Keratinocyte (primary cell): Measurements from ENCODE around the gene ZNF547. TPM values are rescaled to one million over a fixed set of nuclear protein-coding genes. Genes with fewer than 3 reads are reported as not detected.

ENCODE experiments used
- DNase-seq: peaks from one replicate; pipeline ENCODE4 v3.0.0-alpha.2; 2011; ENCODE audit warnings: low read depth, missing footprints, low spot score
- FAIRE-seq: peaks from 2 replicates; lab custom pipeline; 2011; peaks lifted over from hg19 to GRCh38; lab: Jason Lieb, UNC
- H2AFZ ChIP-seq: 2 replicates; pipeline ENCODE4 v1.6.0; 2012; ENCODE audit warnings: low read length, control low read depth, inconsistent platforms; ENCODE audit not compliant: control insufficient read depth
- H3K27ac ChIP-seq: 2 replicates; pipeline ENCODE4 v1.5.1; 2011; ENCODE audit warnings: low read length; ENCODE audit not compliant: control insufficient read depth, insufficient read depth
- H3K27me3 ChIP-seq: 3 replicates; pipeline ENCODE4 v1.6.0; 2011; ENCODE audit warnings: low read length; ENCODE audit not compliant: control insufficient read depth, insufficient read depth; ENCODE audit errors: extremely low read depth
- H3K36me3 ChIP-seq, 2 experiments: 2 replicates in 1 of 2; 3 replicates in 1 of 2; pipeline ENCODE4 v1.5.1; 2011; ENCODE audit warnings: low read length in 2 of 2, mild to moderate bottlenecking in 1 of 2; ENCODE audit not compliant: control insufficient read depth in 2 of 2, insufficient read depth in 2 of 2; ENCODE audit errors: extremely low read depth in 1 of 2
- H3K4me1 ChIP-seq: 3 replicates; pipeline ENCODE4 v1.5.1; 2011; ENCODE audit warnings: low read length; ENCODE audit not compliant: control insufficient read depth, insufficient read depth; ENCODE audit errors: extremely low read depth
- H3K4me2 ChIP-seq: 3 replicates; pipeline ENCODE4 v1.6.0; 2011; ENCODE audit warnings: low read depth, low read length; ENCODE audit not compliant: control insufficient read depth, insufficient read depth; ENCODE audit errors: extremely low read depth
- H3K4me3 ChIP-seq, 3 experiments: fragments of 200-600 bp in 1 of 3; sonication (generic) in 1 of 3; 2 replicates in 2 of 3; 3 replicates in 1 of 3; pipeline ENCODE4 v1.5.1; 2011 to 2016; ENCODE audit warnings: low read length in 3 of 3, mild to moderate bottlenecking in 3 of 3, control low read depth in 2 of 3, inconsistent platforms in 1 of 3, low read depth in 1 of 3, mixed read lengths in 1 of 3, mixed run types in 1 of 3, moderate library complexity in 1 of 3; ENCODE audit not compliant: control insufficient read depth in 2 of 3, insufficient read depth in 2 of 3; ENCODE audit errors: extremely low read depth in 1 of 3
- H3K79me2 ChIP-seq: 2 replicates; pipeline ENCODE4 v1.6.0; 2012; ENCODE audit warnings: low read length; ENCODE audit not compliant: control insufficient read depth, insufficient read depth
- H3K9ac ChIP-seq: 3 replicates; pipeline ENCODE4 v1.6.0; 2011; ENCODE audit warnings: low read length; ENCODE audit not compliant: control insufficient read depth, insufficient read depth; ENCODE audit errors: extremely low read depth
- H3K9me1 ChIP-seq: 3 replicates; pipeline ENCODE4 v1.6.0; 2011; ENCODE audit warnings: low read length; ENCODE audit not compliant: control insufficient read depth, insufficient read depth; ENCODE audit errors: extremely low read depth
- H3K9me3 ChIP-seq: 2 replicates; pipeline ENCODE4 v1.5.1; 2012; ENCODE audit warnings: low read depth, low read length; ENCODE audit not compliant: control insufficient read depth
- H4K20me1 ChIP-seq: 3 replicates; pipeline ENCODE4 v1.6.0; 2011; ENCODE audit warnings: low read length; ENCODE audit not compliant: control insufficient read depth, insufficient read depth; ENCODE audit errors: extremely low read depth
- EZH2 ChIP-seq: IDR thresholded peaks from one replicate; pipeline ENCODE4 v1.6.1; 2012; ENCODE audit warnings: inconsistent platforms, mild to moderate bottlenecking, low read length, moderate library complexity
- dilution Hi-C: fragments of 300-500 bp; cut with MboI; formaldehyde crosslinking; loops from one replicate; pipeline ENCODE4 v1.7.0; 2020; ENCODE audit warnings: low sequenced_read_pairs; ENCODE audit not compliant: extremely low pct_ligation_motif_present
- polyA plus RNA-seq, 5 experiments: library from polyadenylated mRNA; depleted of rRNA in 3 of 5; stranded (reverse) in 3 of 5; stranded (forward) in 1 of 5; unstranded in 1 of 5; fragments of >200 nt; gene quantifications; 1 replicate in 1 of 5; 2 replicates in 3 of 5; 3 replicates in 1 of 5; pipeline versions ENCODE4 v1.2.1 to v1.2.3, GENCODE V29; 2011 to 2012; ENCODE audit warnings: missing spikeins in 2 of 5, low read depth in 1 of 5, low replicate concordance in 1 of 5
- TF ChIP-seq, protein P1 (sequence below), 3 experiments: IDR thresholded peaks in 1 of 3; conservative IDR thresholded peaks in 1 of 3; optimal IDR thresholded peaks in 1 of 3; 2 replicates in 2 of 3; 3 replicates in 1 of 3; pipeline versions ENCODE3 to v1.5.1; 2011; ENCODE audit warnings: low read length in 3 of 3, mild to moderate bottlenecking in 3 of 3, moderate library complexity in 2 of 3, control low read depth in 1 of 3, inconsistent platforms in 1 of 3; ENCODE audit not compliant: insufficient read depth in 2 of 3; ENCODE audit errors: extremely low read depth in 1 of 3

Gene ZNF547
- polyA plus RNA-seq, 1 donor (not counting 4 experiments of a cell fraction or from before 2014, with no cell fraction given): 2.8 TPM

DNA sequence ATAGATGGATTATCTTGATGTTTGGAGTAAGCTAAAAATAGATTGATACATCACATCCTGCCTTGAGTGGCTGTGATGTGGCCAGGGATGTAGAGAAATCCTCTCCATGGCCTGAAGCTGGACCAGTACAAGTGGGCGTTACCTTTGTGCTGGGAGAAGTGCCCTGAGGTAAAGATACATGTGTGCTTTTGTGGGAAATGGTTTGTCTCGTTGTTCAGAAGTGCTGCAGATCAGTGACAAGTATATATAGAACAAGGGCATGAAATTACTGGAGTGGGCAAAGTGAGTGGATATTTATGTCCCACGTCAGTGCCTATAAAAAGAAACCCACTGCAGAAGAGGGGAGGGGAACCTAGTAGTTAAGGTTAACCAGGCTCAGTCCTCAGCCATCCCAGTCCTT, 24.5 kb upstream of the ZNF547 start:
- no peak overlapping the region for H3K27ac ChIP-seq
- dilution Hi-C loops: no loop called here
- no peaks in the 10 kb centered on the region for H3K36me3 ChIP-seq
- no peak overlapping the region for H2AFZ ChIP-seq
- no peak for FAIRE-seq
- no peaks in the 10 kb centered on the region for H3K27me3 ChIP-seq
- TF ChIP-seq, protein P1, sequence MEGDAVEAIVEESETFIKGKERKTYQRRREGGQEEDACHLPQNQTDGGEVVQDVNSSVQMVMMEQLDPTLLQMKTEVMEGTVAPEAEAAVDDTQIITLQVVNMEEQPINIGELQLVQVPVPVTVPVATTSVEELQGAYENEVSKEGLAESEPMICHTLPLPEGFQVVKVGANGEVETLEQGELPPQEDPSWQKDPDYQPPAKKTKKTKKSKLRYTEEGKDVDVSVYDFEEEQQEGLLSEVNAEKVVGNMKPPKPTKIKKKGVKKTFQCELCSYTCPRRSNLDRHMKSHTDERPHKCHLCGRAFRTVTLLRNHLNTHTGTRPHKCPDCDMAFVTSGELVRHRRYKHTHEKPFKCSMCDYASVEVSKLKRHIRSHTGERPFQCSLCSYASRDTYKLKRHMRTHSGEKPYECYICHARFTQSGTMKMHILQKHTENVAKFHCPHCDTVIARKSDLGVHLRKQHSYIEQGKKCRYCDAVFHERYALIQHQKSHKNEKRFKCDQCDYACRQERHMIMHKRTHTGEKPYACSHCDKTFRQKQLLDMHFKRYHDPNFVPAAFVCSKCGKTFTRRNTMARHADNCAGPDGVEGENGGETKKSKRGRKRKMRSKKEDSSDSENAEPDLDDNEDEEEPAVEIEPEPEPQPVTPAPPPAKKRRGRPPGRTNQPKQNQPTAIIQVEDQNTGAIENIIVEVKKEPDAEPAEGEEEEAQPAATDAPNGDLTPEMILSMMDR (optimal IDR thresholded peaks at IDR 0.05 in 1 of 3, IDR thresholded peaks at IDR 0.05 in 1 of 3, conservative IDR thresholded peaks at IDR 0.05 in 1 of 3; ENCODE audit: extremely low read depth in 1 of 3, insufficient read depth in 2 of 3, low read length in 3 of 3): no peak
- no peak for TF ChIP-seq EZH2
- DNase-seq: no peak
- H3K4me3 ChIP-seq: no peak overlapping the region
- H3K9me3 ChIP-seq: no peaks in the 10 kb centered on the region
- H4K20me1 ChIP-seq: no peaks in the 10 kb centered on the region
- H3K9ac ChIP-seq: no peak overlapping the region
- no peaks in the 10 kb centered on the region for H3K9me1 ChIP-seq
- no peaks in the 10 kb centered on the region for H3K79me2 ChIP-seq
- peaks cover 8% of the 10 kb centered on the region for H3K4me1 ChIP-seq
- no peak overlapping the region for H3K4me2 ChIP-seq

DNA sequence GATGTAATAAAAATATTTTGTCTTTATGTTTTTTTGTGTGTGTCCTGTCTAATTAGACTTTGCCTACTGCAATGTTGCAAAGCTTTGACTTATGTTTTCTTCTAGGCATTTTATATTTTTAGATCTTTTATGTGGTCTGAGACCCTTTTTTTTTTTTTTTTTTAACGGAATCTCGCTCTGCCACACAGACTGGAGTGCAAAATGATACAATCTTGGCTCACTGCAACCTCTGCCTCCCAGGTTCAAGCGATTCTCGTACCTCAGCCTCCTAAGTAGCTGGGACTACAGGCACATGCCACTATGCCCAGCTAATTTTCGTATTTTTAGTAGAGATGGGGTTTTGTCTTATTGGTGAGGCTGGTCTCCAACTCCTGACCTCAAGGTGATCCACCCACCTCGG, 20.8 kb upstream of the ZNF547 start:
- no peaks in the 10 kb centered on the region for H3K79me2 ChIP-seq
- H3K9ac ChIP-seq: no peak overlapping the region
- H3K9me3 ChIP-seq: no peaks in the 10 kb centered on the region
- DNase-seq (no peak), FAIRE-seq (no peak)
- no peak overlapping the region for H3K27ac ChIP-seq
- no peaks in the 10 kb centered on the region for H3K4me1 ChIP-seq
- no peaks in the 10 kb centered on the region for H3K27me3 ChIP-seq
- TF ChIP-seq, protein P1 (optimal IDR thresholded peaks at IDR 0.05 in 1 of 3, IDR thresholded peaks at IDR 0.05 in 1 of 3, conservative IDR thresholded peaks at IDR 0.05 in 1 of 3; ENCODE audit: extremely low read depth in 1 of 3, insufficient read depth in 2 of 3, low read length in 3 of 3): no peak
- TF ChIP-seq EZH2: no peak
- dilution Hi-C loops: no loop called here
- no peaks in the 10 kb centered on the region for H3K36me3 ChIP-seq
- H4K20me1 ChIP-seq: no peaks in the 10 kb centered on the region
- no peak overlapping the region for H3K4me3 ChIP-seq
- no peaks in the 10 kb centered on the region for H3K9me1 ChIP-seq
- H3K4me2 ChIP-seq: no peak overlapping the region
- H2AFZ ChIP-seq: no peak overlapping the region
